Heart right ventricle (tissue), 16 donors: Measurements from ENCODE around the gene C1QTNF1. TPM values are rescaled to one million over a fixed set of nuclear protein-coding genes. Genes with fewer than 3 reads are reported as not detected.

Experiments used
- ATAC-seq, 8 donors: fragments of 200-7000 bp; cut with Tn5 transposase; one replicate each; pipeline ENCODE4 v1.9.1; 2020; ENCODE audit warnings: mild to moderate bottlenecking in 8 of 8, moderate library complexity in 8 of 8, moderate number of reproducible peaks in 1 of 8
- DNase-seq, 2 donors: peaks; one replicate each; pipeline ENCODE4 v3.0.0-alpha.2; 2020
- H3K27ac ChIP-seq, 10 donors: fragments of 200-600 bp; sonication (generic) in 2 of 10; one replicate each; pipeline versions ENCODE4 v1.5.0 to v1.8.0; 2020 to 2022; ENCODE audit warnings: mild to moderate bottlenecking in 3 of 10
- H3K27me3 ChIP-seq, 7 donors: fragments of 200-600 bp; one replicate each; pipeline ENCODE4 v1.8.0; 2021 to 2022; ENCODE audit warnings: mild to moderate bottlenecking in 2 of 7
- H3K36me3 ChIP-seq, 9 donors: fragments of 200-600 bp; sonication (generic) in 1 of 9; one replicate each; pipeline versions ENCODE4 v1.5.0 to v1.8.0; 2020 to 2022; ENCODE audit warnings: mild to moderate bottlenecking in 2 of 9
- H3K4me1 ChIP-seq, 9 donors: fragments of 200-600 bp; sonication (generic) in 1 of 9; one replicate each; pipeline versions ENCODE4 v1.5.0 to v1.8.0; 2020 to 2022; ENCODE audit warnings: mild to moderate bottlenecking in 4 of 9
- H3K4me3 ChIP-seq, 10 donors: fragments of 200-600 bp; sonication (generic) in 2 of 10; one replicate each; pipeline versions ENCODE4 v1.5.0 to v1.8.0; 2020 to 2022; ENCODE audit warnings: mild to moderate bottlenecking in 7 of 10, moderate library complexity in 2 of 10
- H3K9me3 ChIP-seq, 11 donors: fragments of 200-600 bp in 10 of 11; sonication (generic) in 2 of 11; one replicate each; pipeline versions ENCODE4 v1.5.0 to v1.8.0; 2013 to 2022; ENCODE audit warnings: mild to moderate bottlenecking in 2 of 11, control low read depth in 1 of 11, moderate library complexity in 1 of 11
- CTCF ChIP-seq, 9 donors: fragments of 200-600 bp; sonication (generic) in 2 of 9; IDR thresholded peaks; one replicate each; pipeline versions ENCODE4 v1.5.0 to v1.8.0; 2021 to 2022; ENCODE audit warnings: antibody characterized with exemption in 9 of 9, mild to moderate bottlenecking in 5 of 9, moderate library complexity in 1 of 9
- WGBS, 2 donors: extraction: QIAGEN DNeasy Blood & Tissue Kit; methylation state at CpG; one replicate each; pipeline ENCODE4 v1.1.7; 2013; ENCODE audit warnings: inconsistent platforms in 1 of 2; 5-methylcytosine and 5-hydroxymethylcytosine counted together
- intact Hi-C, 10 donors: fragments of 100-400 bp; cut with DNase I; formaldehyde crosslinking; loops; one replicate each; pipeline versions ENCODE4 v1.11.1 to v1.14.2; 2022
- polyA plus RNA-seq, 2 donors: library from polyadenylated mRNA; stranded (reverse); fragments of 200-250 nt; gene quantifications; one replicate each; pipeline ENCODE4 v1.2.3, GENCODE V29; 2013
- total RNA-seq, 10 donors: library from RNA; stranded (reverse); fragmentation: NEBNext Ultra II Directional in 3 of 10; extraction: Animal tissue kit (Norgen Biotek cat#: 25700) in 3 of 10; gene quantifications; one replicate each; pipeline versions ENCODE4 v1.2.1 to v1.2.4, GENCODE V29; 2021 to 2023
- donor health status: Arrhythmogenic right ventricular cardiomyopathy.
- donor health status: ischemic (EF 13 %, LVEDD 7.1; RV severe dilation, severe dysfunction).
- donor health status: healthy with polysubstance abuse.
- donor health status: DM: no; HTN: yes; CAD: no.
- donor health status: DM: no; HTN: no; CAD: no.
- donor health status: ischemic (EF 25% LVEDD 6.9; RV normal size, moderate dysfunction).
- donor health status: ischemic (EF 25% LVEDD 5.7; RV mildly dilated, moderate dysfunction).
- donor health status: healthy.
- donor health status: DM: yes; HTN: yes; CAD: no.
- donor health status: Ischemic cardiomyopathy.
- donor health status: ischemic (EF 35%, LVEDD 5.7; RV mildly dilated, moderate dysfunction).
- donor health status: nonischemic (EF 11% LVEDD 7.7; RV severe dilation, severe dysfunction).
- donor health status: DM: yes; HTN: yes; CAD: no.
- donor health status: PGD.
- donor health status: ischemic (EF 29% LVEDD 5.4; RV normal size, mild dysfunction).
- donor health status: nonischemic (EF 23%, LVEDD 6.1; RV moderate dilation, normal function).

The C1QTNF1 gene
- total and polyA plus RNA-seq, 12 donors, result 29.3 to 685 (median 67.3) TPM

- H3K9me3 ChIP-seq, result peaks cover 0 to under 1% (median 0%) of the 10 kb centered on the region in 11 donors
- no peaks in the 10 kb centered on the region for H3K27me3 ChIP-seq
- peaks cover 15 to 42% (median 25%) of the 10 kb centered on the region in 9 donors for H3K4me1 ChIP-seq
- TF ChIP-seq CTCF (IDR thresholded peaks at IDR 0.05), result no peak
- ATAC-seq (peak in 2 of 8 donors; percentile 1 to 4), DNase-seq (peak in 1 of 2 donors; percentile 57)
- WGBS, 2 donors, result 80% methylated on average over 41 of the region's 41 CpGs
- peak overlapping the region in 8 of 10 donors; percentile 8 to 84 (median 50) for H3K27ac ChIP-seq
- peak overlapping the region in 2 of 10 donors; percentile 5 to 22 for H3K4me3 ChIP-seq
- intact Hi-C loops, result loop anchor here in 8 of 10 donors (2.0 to 10.0 kb wide), 6 partner anchors 27 to 347 kb away; partner anchors contain the start of gene ENGASE (in 1 of the 8)
- peaks cover 0 to 32% (median 5%) of the 10 kb centered on the region in 9 donors for H3K36me3 ChIP-seq
Observed at GRCh38 chr17:79047923-79048825, 24.2 kb downstream of the C1QTNF1 start.

- H3K4me1 ChIP-seq, result peaks cover 15 to 47% (median 25%) of the 10 kb centered on the region in 9 donors
- ATAC-seq (no peak), DNase-seq (no peak)
- H3K27ac ChIP-seq, result peak overlapping the region in 6 of 10 donors; percentile 8 to 84 (median 51)
- 89 to 91% methylated on average over 21 of the region's 21 CpGs for WGBS, 2 donors
- no peaks in the 10 kb centered on the region for H3K27me3 ChIP-seq
- intact Hi-C loops, result loop anchor here in 7 of 10 donors (5.0 to 10.0 kb wide), 4 partner anchors 33 to 346 kb away; no protein-coding TSS in a partner anchor
- H3K9me3 ChIP-seq, result peaks cover 0 to 9% (median 0%) of the 10 kb centered on the region in 11 donors
- no peak overlapping the region for H3K4me3 ChIP-seq
- TF ChIP-seq CTCF (IDR thresholded peaks at IDR 0.05), result no peak
- H3K36me3 ChIP-seq, result peaks cover 0 to 30% (median 5%) of the 10 kb centered on the region in 9 donors
Observed at GRCh38 chr17:79048826-79049755, 25.1 kb downstream of the C1QTNF1 start.

GRCh38 chr17:79049821-79050220 is 25.9 kb downstream of the C1QTNF1 start:
- Histone ChIP-seq H3K4me1 (peaks cover 15 to 54% (median 25%) of the 10 kb centered on the region in 9 donors), H3K27ac (no peak overlapping the region), H3K27me3 (no peaks in the 10 kb centered on the region), H3K36me3 (peaks cover 0 to 24% (median 5%) of the 10 kb centered on the region in 9 donors), H3K4me3 (no peak overlapping the region), H3K9me3 (peaks cover 0 to 16% (median 3%) of the 10 kb centered on the region in 11 donors)
- intact Hi-C loops, result loop anchor here in 7 of 10 donors (5.0 to 10.0 kb wide), 4 partner anchors 32 to 345 kb away; no protein-coding TSS in a partner anchor
- no peak for TF ChIP-seq CTCF (IDR thresholded peaks at IDR 0.05)
- ATAC-seq, result no peak
- 96 to 97% methylated on average over 11 of the region's 11 CpGs for WGBS, 2 donors
- DNase-seq, result no peak
